NCI-H128 (cell line): Measurements from ENCODE around the gene SUZ12.
"Not testable (repeated sequence)": the region's sequence is repeated elsewhere in the genome, so short reads cannot be mapped to it uniquely, and the experiment has no call there.

ENCODE experiments used
- DNase-seq: peaks from one replicate; lab custom pipeline; 2025; ENCODE audit not compliant: unreplicated experiment; lab: John Stamatoyannopoulos, UW

Gene SUZ12

GRCh38 chr17:32033812-32034211, 97.0 kb downstream of the SUZ12 start:
- DNase-seq, result not testable (repeated sequence)

GRCh38 chr17:32040246-32040645, 103.4 kb downstream of the SUZ12 start:
- not testable (repeated sequence) for DNase-seq

- not testable (repeated sequence) for DNase-seq
These were observed 104.6 kb downstream of the SUZ12 start for GRCh38 chr17:32041306-32041875.

- DNase-seq, result not testable (repeated sequence)
These were observed 105.5 kb downstream of the SUZ12 start for GRCh38 chr17:32042266-32042665.

- DNase-seq, result not testable (repeated sequence)
These were observed 108.8 kb downstream of the SUZ12 start for GRCh38 chr17:32045611-32046010.

- not testable (repeated sequence) for DNase-seq
These were observed 110.9 kb downstream of the SUZ12 start for GRCh38 chr17:32047663-32048062.
